GM18499 (cell line): ENCODE results near the gene GLI2.

Source experiments
- ATAC-seq: cut with Tn5 transposase; IDR thresholded peaks from one replicate; pipeline ENCODE4 v1.9.1; 2021; ENCODE audit warnings: moderate number of reproducible peaks; ENCODE audit not compliant: insufficient read depth, unreplicated experiment

Gene GLI2

DNA sequence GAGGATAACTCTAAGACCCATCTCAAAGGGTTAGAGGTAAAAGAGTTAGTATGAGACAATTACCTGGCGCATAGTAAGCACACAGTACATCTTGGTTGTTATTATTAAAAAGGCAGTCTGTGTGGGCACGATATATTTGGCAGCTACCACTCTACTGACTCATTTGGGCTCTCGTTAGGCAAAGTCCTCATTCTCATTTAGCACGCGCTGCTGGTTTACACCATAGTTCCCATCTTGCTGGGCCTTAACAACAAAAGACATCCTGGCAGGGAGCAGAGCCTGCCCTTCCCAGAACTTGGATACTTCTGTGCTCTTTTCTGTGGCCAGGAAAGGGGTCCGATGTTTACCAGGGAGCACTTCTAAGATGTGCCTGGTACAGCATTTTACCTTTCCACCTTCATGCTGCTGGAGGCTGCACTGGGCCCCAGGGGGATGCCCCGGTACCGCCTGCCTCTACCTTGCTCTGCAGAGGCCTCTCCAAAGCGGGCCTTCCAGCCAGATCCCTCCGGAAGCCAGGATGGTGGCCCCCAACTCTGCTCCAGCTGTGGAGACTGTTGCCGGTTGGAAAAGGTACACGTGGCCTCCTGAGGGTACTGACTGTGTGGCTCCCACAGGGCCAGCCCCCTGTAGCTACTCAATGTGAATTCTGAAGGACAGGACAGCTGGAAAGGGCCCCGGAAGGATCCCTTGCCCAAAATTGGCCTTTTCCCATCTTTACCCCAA lies 15.0 kb downstream of the GLI2 start:
- ATAC-seq: no peak

DNA sequence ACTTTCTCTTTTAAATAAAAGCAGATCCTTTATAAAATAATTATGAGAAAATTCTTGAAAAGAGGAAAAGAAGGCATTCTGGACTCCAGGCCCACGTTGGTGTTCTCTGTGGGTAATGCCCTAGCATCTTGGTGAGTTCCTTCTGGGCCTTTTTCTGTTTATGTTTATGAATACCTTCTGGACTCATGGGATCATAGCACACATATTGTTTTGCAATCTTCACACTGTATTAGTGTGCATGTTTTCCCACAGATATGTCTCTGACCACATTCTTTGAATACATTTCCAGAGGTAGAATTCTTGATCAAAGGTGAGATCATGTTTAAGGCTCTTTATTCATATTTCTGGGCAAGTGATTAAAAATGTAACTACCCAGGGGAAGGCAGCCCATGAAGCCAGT lies 15.9 kb downstream of the GLI2 start:
- no peak for ATAC-seq

DNA sequence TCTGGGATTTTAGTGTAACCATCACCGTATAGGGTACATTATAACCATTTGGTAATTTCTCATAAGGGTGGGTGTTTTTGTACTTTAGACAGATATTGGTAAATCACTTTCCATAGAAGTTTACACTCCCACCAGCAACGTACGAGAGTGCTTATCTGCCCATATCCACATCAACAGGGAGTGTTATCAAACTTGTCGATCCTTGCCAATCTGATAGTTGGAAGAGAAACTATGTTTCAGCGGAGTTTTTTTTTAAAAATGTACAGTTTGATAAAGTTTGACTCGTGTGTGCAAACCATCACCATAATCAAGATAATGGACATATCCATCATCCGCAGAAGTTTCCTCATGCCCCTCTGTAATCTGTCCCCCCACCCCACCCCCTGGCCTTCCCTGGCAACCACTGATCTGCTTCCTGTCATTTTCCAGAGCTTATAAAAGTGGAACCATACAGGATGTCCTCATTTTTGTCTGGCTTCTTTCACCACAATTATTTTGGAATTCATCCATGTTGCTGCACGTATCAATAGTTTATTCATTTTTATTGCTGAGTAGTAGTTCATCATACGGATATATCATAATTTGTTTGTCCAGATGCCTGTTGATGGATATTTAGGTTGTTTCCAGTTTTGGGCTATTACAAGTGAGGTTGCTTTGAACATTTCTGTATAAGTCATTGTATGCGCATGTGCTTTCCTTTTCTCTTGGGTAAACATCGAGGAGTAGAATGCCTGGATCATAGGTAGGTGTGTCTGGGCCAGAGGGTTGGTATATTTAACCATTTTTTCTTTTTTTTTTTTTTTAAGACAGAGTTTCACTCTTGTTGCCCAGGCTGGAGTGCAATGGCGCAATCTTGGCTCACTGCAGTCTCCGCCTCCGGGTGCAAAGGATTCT lies 18.6 kb downstream of the GLI2 start:
- ATAC-seq: no peak

DNA sequence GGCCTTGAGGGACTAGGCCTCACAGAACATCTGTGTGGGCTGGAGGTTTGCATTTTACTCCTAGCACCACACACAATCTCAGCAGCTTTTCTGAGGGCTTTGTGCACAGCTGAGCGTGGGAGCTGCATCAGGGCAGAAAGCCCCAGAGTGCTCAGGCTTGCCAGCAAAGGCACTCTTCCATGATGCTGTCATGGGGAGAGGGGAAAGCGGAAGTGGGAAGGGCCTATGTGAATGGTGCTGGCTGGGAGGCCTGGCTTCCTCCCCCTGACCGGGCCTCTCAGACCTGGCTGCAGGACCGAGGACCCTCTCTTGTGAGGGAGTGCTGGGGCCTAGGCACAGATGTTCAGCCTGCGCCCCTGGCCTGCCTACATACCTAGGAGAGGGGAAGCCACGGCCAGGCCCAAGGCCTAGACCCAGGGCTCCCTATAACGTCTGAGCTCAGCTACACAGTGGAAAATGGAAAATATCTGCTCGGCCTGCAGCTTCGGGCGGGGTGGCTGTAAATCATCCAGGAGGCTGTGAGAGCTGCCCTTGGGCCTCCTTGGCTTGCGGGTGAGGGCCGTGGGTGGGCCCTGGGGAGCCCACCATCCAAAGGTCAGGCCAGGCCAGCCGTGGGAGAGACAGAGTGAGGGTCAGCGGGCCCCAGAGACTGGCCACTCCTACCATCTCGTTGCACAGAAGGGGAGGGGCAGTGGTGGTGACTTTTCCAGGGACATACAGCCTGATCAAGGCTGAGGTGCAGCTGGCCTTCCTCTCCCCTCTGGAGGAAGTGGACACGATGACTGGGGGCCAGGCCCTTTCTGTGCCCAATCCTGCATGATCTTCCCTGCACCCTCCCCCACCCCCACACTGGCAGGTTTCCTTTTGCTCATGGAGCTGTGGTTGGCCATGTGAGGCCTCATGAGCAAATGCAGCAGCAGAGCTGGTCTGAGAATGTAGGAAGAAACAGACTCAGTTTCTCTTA lies 22.8 kb downstream of the GLI2 start:
- no peak for ATAC-seq

DNA sequence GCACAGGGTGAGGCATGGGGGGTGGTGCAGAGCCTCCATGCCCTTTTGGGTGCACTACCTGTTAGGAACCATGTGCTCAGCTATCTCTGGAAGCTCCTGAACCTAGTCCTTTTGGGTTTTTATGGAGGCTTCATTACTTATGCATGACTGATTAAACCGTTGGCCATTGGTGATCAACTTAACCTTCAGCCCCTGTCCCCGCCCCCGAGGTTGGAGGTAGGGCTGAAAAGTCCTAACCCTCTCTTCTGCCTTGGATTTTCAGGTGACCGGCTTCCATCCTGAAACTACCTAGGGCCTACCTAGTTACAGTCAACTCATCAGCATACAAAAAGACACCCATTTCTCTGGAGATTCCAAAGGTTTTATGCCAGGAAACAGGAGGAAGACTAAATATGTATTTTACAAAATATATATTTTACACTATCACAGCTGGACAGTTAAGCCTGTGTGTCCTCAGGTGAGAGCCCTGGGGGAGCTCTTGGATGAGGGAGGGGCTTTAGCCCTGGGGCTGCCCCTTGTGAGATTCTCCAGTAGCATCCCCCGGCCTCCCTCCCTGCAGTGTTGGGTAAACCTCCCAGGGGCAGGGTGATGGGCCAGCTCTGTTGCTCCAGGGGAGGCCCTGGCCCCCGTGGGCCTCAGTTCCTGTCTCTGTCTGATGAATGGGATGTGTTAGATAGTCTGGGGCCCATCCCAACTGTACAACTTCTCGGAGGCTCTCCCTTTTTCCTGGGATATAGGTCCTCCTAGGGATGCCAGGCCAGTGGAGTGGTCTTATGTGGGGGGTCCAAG lies 24.1 kb downstream of the GLI2 start:
- ATAC-seq: no peak

DNA sequence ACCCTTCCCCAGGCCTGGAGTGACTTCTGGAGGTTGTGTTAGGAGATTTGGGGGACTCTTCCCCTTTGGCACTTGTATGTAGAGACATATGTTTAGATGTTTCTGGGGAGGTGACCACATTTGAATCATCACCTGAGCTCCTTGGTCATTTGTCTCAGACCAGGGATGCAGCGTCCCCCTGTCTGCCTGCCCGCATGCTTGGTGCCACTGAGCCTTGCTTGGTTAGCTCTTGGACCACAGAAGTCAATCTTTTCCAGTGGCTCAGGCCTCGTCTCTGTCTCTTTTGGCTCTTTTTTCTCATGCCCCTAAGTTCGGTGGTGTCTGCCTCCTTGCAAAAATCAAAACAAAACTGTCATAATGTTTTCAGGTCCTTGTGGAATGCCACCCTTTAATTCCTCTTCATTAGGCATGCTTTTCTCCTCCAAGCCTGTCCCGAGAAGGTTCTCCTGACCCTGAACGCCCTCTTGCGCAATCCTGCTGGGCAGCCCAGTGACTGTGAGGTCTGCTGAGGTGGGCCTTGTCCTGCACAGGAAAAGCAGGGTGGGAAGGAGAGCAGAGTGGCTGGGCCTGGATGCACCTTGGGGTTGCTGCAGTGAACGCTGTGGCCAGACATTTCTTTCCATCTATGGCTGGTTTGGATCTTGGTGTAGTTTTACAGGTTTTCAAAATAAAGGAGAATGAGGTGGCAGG lies 24.9 kb downstream of the GLI2 start:
- no peak for ATAC-seq

DNA sequence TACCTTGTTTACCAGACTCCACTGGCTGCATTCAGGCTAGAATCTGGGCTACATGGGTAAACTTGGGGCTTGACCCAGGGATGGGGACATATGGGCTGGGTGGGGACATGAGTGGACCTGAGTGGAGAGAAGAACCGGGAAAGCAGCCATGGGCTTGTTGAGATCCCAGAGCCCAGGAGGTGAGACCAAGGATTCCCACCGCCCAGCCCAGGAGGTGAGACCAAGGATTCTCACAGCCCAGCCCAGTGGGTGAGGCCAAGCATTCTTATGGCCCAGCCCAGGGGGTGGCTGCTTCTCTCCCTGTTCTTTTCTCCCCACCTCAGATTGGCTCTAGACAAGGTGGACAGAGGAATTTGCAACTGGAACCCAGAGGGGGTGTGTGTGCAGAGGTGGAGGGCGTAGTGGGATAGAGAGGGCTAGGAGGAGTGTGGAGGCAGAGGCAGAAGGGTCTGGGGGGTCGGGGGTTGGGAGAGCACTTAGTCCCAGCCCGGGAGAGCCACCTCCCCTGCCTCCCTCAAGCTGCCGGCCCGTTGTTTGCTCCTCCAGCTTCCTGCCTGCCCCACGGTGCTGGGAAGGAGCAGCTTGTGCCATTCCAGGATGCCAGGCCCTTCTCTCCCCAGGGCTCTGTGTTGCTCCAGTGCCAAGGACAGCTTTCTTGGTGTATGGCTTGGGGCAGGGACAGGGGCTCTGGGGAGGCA lies 25.6 kb downstream of the GLI2 start:
- no peak for ATAC-seq

DNA sequence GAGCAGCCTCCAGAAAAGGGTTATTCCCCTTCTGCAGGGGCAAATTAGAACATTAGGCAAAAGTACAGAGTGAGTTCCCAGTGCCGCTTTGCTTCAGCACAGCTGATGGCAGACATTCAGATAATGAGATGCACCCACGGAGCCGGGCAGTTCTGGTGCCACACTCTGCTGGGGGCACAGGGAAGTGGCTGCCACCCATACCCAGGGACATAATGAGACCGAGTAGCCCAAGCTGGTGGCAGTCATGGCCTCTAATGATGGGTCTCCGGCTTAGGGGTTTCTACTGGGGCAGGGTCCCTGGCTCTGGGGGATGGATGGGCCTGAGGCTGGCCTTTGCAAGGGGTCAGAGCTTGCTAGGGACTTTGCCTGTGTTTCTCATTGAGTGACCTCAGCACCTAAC lies 26.2 kb downstream of the GLI2 start:
- no peak for ATAC-seq

DNA sequence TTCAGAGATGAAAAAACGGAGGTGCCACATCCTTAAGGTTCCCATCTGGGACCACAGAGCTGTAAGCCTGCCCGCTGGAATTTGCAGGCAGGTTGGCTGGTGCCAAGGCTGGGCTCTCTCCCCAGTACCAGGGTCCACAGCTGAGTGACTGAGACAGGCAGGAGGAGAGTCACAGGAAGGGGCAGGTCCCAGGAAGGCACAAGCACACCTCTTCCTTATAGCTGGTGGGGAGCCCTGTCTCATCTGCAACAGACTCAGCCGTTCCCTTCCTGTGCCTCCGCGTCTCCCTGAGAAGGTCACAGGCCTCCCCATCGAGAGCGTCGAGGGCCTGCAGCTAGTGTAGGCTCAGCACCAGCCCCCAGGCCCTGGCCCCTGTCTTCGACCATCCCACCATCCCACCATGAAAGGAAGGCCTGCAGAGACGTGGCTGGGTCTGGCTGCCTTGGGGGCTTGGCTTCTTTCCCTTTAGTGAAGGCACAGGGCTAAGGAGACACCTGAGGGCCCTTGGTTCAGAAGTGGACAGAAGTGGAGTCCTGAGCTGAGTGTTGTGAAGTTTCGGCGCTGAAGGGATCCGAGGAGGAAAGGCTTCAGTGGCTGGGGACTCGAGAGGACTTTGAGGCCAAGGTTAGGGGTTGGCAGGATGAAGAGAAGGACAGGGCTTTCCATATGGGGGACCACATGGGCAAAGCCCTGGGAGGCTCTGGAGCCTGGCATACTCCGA lies 26.8 kb downstream of the GLI2 start:
- no peak for ATAC-seq

DNA sequence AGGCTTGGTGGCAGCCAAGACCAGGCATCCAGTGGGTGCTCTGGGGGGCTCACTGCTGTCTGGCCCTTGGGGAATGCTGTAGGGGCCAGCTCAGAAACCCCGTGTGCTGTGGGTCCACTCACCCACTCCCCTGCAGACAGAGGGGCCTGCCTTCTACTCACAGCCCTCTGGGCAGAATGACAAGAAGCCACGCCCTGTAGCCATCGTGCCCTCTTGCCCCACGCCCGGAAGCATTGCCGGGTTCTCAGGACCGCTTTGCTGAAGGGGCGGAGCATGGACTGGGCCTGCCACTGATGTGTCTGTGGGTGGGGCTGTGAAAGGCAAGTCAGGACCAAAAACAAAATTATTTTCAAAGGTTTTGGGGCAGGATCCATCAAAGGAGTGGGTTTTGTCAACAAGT lies 27.8 kb downstream of the GLI2 start:
- ATAC-seq: no peak

DNA sequence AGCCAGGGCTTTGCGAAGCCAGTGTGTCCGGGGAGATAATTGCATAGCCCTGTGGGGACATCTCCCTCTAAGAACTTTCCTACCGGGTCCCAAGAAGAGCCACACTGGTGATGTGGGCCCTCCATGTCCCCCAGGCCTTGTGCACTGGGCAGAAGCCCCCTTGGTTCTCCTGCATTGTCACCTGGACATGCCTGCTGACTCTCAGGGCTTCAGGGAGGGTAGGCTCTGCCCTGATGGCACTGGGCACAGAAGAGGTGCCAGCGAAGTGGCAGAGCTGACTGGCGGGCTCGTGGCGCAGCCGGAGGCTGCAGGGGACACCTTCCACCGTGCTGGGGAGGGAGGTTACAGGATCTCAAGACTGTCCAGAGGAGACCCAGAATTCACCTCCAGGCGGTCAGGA lies 28.3 kb downstream of the GLI2 start:
- ATAC-seq: no peak

DNA sequence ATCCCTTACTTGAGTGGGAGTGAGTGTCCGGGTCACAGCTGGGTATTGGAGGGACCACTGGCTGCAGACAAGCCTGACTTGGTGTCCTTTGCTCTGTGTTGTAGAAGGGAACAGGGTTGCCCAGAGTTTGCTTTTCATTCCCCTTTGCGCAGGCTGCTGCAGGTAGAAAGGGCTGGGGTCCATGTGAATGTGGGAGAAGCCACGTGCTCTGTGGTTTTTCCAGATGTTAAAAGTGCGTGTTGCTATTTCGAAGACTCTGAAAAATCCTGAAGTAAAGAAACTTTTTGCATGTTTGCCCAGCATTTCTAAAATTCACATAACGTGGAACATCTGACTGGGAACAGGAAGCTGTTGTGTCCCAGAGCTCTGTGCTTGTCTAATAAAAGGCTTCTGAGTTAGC lies 28.8 kb downstream of the GLI2 start:
- ATAC-seq: no peak

DNA sequence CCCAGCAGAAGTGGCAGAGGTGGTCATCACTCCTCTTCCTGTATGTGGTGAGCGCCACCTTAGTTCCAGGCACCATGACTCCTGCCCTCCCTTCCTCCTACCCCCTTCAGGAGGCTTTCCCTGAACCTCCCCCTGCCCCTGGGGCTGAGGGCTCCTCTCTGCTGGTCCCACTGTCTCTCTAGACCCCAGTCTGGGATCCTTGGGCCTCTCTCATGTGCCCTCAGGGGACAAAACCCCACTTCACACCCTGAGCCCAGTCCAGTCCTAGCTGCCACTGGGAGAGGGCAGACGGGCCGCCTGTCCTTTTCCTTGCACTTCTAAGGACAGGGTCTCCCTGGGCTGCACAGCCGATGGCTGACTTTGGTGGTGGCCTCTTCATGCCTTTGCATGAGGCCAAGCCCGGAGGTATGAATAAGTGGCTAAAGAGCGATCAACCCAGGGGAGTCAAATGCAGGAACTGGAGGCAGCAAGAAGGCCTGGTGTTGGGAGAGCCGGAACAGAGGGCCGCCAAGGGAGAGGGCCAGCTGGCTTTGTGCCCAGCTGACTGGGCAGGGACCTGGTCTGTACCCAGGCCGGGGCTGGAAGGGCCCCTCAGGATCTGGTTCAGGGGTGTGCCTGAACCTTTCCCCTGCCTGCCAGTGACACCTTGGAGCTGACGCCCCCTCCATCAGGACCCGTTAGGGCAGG lies 29.5 kb downstream of the GLI2 start:
- ATAC-seq: no peak

DNA sequence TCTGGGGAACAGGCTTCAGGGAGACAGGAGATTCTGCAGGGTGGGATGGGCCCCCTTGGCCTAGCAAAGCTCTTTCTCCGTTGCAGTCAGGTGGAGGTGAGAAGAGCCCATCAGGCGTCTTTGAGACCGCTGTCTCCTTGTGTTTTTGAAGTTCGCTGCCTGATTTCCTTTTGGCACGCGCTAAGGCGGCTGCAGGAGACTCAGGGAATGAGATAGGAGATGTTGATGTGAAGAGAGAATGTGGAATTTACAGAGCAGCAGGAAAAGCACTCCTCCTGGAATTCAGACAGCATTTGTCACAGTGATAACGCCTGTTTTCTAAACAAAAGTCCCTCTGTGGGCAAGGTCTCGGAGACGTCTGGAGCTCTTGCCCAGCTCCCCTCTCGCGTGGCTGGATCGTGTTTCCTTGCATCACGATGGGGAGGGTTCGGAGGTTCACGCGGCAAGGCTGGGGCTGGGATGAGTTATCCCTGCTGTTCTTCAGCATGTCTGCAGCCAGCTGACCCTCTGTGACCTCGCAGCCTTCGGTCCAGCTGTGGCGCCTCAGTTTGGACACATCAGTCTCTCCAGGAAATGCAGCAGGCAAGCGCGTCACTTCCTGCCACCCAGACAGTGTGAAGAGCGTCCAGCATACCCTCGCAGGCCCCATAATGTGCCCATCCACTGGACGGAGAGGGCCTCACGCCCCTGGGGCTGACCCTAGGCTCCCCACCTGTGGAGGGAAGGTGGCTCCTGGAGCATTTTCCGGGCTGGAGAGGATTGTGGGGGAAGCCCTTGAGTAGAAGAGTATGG lies 30.2 kb downstream of the GLI2 start:
- no peak for ATAC-seq

DNA sequence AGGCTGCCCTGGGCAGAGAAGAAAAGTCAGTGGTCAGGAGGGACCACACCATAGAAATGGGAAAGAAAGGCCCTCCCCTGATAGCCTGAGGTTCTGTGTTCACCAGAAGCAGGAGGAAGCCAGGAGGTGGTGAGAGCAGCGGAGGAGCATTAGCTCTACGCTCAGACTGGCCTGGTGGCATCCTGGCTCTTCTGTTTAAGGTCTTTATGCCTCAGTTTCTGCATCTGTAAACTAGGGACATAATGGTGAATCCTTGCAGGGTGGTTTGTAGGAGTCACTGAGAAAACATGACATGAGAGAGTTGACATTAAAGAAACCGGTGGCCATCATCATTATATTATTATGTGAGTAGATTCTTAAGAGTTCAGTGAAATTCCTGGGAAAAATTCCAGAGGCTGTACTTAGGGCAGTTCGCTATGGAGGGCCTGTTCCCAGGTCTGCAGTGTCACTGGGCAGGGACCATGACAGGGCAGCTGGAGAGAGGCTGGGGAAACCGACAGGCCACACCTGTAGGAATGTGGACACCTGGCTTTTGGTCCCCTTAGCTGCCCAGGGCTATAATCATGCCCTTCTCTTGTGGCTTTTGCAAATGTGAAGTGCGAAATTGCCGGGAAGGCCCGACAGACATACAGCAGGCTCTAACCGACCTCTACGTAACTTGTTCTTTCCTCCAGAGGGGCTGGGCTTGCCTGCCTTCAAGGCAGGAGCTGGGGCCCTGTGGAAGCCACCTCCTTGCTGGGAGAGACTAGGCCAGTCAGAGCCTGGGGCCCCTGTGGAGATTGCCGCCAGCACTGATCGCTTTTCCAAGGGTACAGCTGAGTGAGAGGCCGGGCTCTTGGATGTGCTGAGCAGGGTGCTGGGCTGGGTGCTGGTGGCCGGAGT lies 31.0 kb downstream of the GLI2 start:
- no peak for ATAC-seq

DNA sequence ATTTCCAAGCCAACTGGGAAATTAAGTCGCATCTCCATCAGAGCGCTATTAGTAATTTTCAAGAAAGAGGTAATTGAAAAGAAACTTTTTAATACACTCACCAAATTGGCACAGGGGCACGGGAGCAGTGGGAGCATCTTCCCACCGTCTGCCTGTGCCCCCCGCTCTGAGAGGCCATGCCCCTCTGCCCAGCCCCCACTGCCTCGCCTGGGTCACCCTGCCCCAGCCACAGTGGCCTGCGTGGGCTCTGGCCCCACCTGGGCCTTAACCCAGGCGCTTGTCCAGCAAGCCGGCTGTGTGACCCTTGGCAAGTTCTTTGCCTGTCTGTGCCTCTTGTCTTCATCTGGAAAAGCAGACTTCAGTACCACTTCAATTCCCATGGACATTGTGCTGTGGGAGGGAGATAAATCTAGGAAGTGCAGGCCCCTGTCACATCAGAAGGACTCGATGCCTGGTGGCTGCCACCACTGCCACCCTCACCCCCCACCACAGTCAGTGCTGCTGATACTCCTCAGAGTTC lies 31.9 kb downstream of the GLI2 start:
- ATAC-seq: no peak
